Erythroblast (primary cell): Measurements from ENCODE around the gene ANKIB1.
A peak's percentile ranks its signal among the peaks of the same experiment; 100 is the strongest.
"Not testable (repeated sequence)": the region's sequence is repeated elsewhere in the genome, so short reads cannot be mapped to it uniquely, and the experiment has no call there.

Experiments used
- DNase-seq, 2 experiments: peaks; one replicate each; lab custom pipeline; 2025; lab: John Stamatoyannopoulos, UW
- GATA1 ChIP-seq: IDR thresholded peaks from 2 replicates; pipeline ENCODE4 v1.6.1; 2011; ENCODE audit warnings: low read depth, mild to moderate bottlenecking, control low read depth, low read length, moderate library complexity
- POLR2A ChIP-seq: IDR thresholded peaks from 2 replicates; pipeline ENCODE4 v1.6.1; 2011; ENCODE audit warnings: mild to moderate bottlenecking, low read length

The ANKIB1 gene

GRCh38 chr7:92330835-92331438 is 85.2 kb downstream of the ANKIB1 start:
- no peak for DNase-seq

GRCh38 chr7:92331508-92331907 is 85.7 kb downstream of the ANKIB1 start:
- DNase-seq = no peak
- no peak for TF ChIP-seq GATA1
- no peak for TF ChIP-seq POLR2A

More at GRCh38 chr7:92330835-92331438, 85.2 kb downstream of the ANKIB1 start:
- TF ChIP-seq POLR2A (no peak), GATA1 (no peak)

GRCh38 chr7:92332782-92333181 is 87.0 kb downstream of the ANKIB1 start:
- TF ChIP-seq POLR2A (no peak), GATA1 (no peak)
- no peak for DNase-seq

GRCh38 chr7:92333866-92334265 is 88.1 kb downstream of the ANKIB1 start:
- TF ChIP-seq POLR2A (no peak), GATA1 (no peak)
- no peak for DNase-seq

GRCh38 chr7:92335574-92335973 is 89.8 kb downstream of the ANKIB1 start:
- DNase-seq = no peak
- TF ChIP-seq POLR2A (no peak), GATA1 (no peak)

GRCh38 chr7:92336662-92337340 is 91.0 kb downstream of the ANKIB1 start:
- TF ChIP-seq GATA1 (no peak), POLR2A (no peak)

GRCh38 chr7:92340016-92340415 is 94.2 kb downstream of the ANKIB1 start:
- no peak for DNase-seq
- no peak for TF ChIP-seq GATA1
- TF ChIP-seq POLR2A = no peak

More at GRCh38 chr7:92336662-92337340, 91.0 kb downstream of the ANKIB1 start:
- DNase-seq = peak; percentile 19 to 71

GRCh38 chr7:92343714-92344113 is 97.9 kb downstream of the ANKIB1 start:
- no peak for TF ChIP-seq GATA1
- no peak for TF ChIP-seq POLR2A

GRCh38 chr7:92352009-92352408 is 106.2 kb downstream of the ANKIB1 start:
- TF ChIP-seq GATA1 (no peak), POLR2A (no peak)

More at GRCh38 chr7:92343714-92344113, 97.9 kb downstream of the ANKIB1 start:
- no peak for DNase-seq

GRCh38 chr7:92354214-92354613 is 108.4 kb downstream of the ANKIB1 start:
- TF ChIP-seq POLR2A = no peak
- TF ChIP-seq GATA1 = no peak
- DNase-seq = no peak

More at GRCh38 chr7:92352009-92352408, 106.2 kb downstream of the ANKIB1 start:
- DNase-seq = no peak

- peak; percentile 46 to 87 for DNase-seq
- TF ChIP-seq POLR2A = no peak
- no peak for TF ChIP-seq GATA1
These were observed 110.6 kb downstream of the ANKIB1 start for GRCh38 chr7:92356406-92356805.

- TF ChIP-seq GATA1 (no peak), POLR2A (no peak)
- DNase-seq = no peak
These were observed 111.5 kb downstream of the ANKIB1 start for GRCh38 chr7:92357260-92357659.

- not testable (repeated sequence) for DNase-seq
These were observed 113.4 kb downstream of the ANKIB1 start for GRCh38 chr7:92359179-92359578.

GRCh38 chr7:92359801-92360200 is 114.0 kb downstream of the ANKIB1 start:
- no peak for DNase-seq
- no peak for TF ChIP-seq POLR2A
- no peak for TF ChIP-seq GATA1
